ENCODE data around the gene RPUSD4. TPM values are rescaled to one million over a fixed set of nuclear protein-coding genes. Genes with fewer than 3 reads are reported as not detected.

RPUSD4 gene
- total and polyA plus RNA-seq, 2 donors (not counting 1 experiment from before 2014, with no cell fraction given): 24.5 to 50.4 TPM

DNA sequence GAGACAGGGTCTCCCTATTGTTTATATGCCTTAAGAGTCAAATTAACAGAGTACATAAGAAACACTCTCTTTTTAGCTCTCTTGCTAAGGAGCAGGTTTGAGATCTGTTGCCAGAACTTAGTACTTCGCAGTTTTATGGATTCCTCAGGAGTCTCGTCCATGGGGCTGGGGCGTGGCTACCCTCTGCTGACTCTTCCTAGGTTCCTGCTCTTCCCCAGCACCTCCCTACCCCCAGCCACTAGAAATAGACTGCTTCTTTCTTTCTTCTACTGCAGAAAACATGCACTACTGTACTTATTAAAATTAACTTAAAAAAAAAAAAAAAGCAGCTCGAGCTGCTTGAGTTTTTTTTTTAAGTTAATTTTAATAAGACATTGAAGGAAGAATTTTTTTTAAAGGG lies 8.1 kb upstream of the RPUSD4 start:
- no peak for DNase-seq
- CTCF ChIA-PET: interaction anchor here (0.7 to 1.5 kb wide), 2 partner anchors 91 to 93 kb away, joined by 3 read pairs; no protein-coding TSS in a partner anchor
- Histone ChIP-seq H3K36me3 (replicated peaks in 1 of 2; ENCODE audit: control extremely low read depth in 1 of 2, control insufficient read depth in 1 of 2, extremely low read depth in 1 of 2, insufficient read depth in 2 of 2, low read length in 1 of 2) (peaks cover 0 to 2% of the 10 kb centered on the region in 2 experiments), H3K27me3 (replicated peaks in 1 of 4; ENCODE audit: control extremely low read depth in 1 of 4, control insufficient read depth in 3 of 4, insufficient read depth in 4 of 4, low read length in 3 of 4) (no peaks in the 10 kb centered on the region), H3K4me3 (ENCODE audit: control extremely low read depth in 1 of 5, extremely low read depth in 1 of 5, insufficient read depth in 1 of 5, low read depth in 2 of 5, low read length in 4 of 5) (no peak overlapping the region), H3K9ac (ENCODE audit: low read length) (no peak overlapping the region), H3K9me3 (ENCODE audit: control extremely low read depth in 1 of 3, control insufficient read depth in 2 of 3, insufficient read depth in 1 of 3, low read length in 2 of 3) (no peaks in the 10 kb centered on the region), H4K20me1 (ENCODE audit: control insufficient read depth, insufficient read depth, low read length, poor library complexity, severe bottlenecking) (peaks cover 8% of the 10 kb centered on the region), H2AFZ (ENCODE audit: insufficient read depth, low read depth, low read length, poor library complexity, severe bottlenecking) (no peak overlapping the region), H3K4me2 (replicated peaks; ENCODE audit: low read depth, low read length, poor library complexity, severe bottlenecking) (no peak overlapping the region), H3K4me1 (ENCODE audit: control insufficient read depth in 2 of 2, insufficient read depth in 2 of 2, low read length in 2 of 2) (peaks cover 11 to 14% of the 10 kb centered on the region in 2 donors), H3K27ac (ENCODE audit: low read length in 2 of 2) (no peak overlapping the region), H3K79me2 (ENCODE audit: control insufficient read depth, insufficient read depth, low read length) (peaks cover 77% of the 10 kb centered on the region)
- intact Hi-C loops (cut with micrococcal nuclease): no loop called here
- POLR2A ChIA-PET: no interaction called here
- no peak for TF ChIP-seq EZH2 (IDR thresholded peaks at IDR 0.05; ENCODE audit: borderline replicate concordance, insufficient read depth, low read depth, low read length, poor library complexity, severe bottlenecking)
- TF ChIP-seq, protein P1, sequence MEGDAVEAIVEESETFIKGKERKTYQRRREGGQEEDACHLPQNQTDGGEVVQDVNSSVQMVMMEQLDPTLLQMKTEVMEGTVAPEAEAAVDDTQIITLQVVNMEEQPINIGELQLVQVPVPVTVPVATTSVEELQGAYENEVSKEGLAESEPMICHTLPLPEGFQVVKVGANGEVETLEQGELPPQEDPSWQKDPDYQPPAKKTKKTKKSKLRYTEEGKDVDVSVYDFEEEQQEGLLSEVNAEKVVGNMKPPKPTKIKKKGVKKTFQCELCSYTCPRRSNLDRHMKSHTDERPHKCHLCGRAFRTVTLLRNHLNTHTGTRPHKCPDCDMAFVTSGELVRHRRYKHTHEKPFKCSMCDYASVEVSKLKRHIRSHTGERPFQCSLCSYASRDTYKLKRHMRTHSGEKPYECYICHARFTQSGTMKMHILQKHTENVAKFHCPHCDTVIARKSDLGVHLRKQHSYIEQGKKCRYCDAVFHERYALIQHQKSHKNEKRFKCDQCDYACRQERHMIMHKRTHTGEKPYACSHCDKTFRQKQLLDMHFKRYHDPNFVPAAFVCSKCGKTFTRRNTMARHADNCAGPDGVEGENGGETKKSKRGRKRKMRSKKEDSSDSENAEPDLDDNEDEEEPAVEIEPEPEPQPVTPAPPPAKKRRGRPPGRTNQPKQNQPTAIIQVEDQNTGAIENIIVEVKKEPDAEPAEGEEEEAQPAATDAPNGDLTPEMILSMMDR (IDR thresholded peaks at IDR 0.05): no peak
- no peak for ATAC-seq (ENCODE audit: low read depth)
- Mint-ChIP-seq H3K9me3 (ENCODE audit: insufficient read depth) (no peaks in the 10 kb centered on the region), H3K4me3 (no peak overlapping the region), H3K27ac (no peak overlapping the region), H3K27me3 (no peaks in the 10 kb centered on the region), H3K4me1 (peaks cover 16% of the 10 kb centered on the region)
- WGBS (ENCODE audit: insufficient coverage): 92% methylated on average over 3 of the region's 4 CpGs

DNA sequence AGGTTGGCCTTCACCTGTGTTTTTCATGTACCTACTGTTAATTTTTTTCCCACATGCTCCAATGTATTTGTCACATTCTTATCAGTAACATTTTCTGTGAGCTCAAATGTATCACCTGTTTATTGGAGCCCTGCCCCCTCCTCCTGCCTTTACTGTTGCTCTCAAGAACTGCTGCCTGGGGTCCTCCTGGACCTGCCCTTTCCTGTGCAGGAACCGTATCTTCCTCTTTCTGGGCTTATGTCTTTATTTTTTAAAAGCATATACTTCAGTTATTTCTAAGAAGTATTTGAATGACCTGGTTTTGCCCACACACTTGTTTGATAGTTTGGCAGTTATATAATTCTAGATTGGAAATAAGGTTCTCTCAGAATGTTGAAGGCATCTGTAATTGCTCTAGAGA lies 6.0 kb upstream of the RPUSD4 start:
- no peak overlapping the region for H3K9ac ChIP-seq (ENCODE audit: low read length)
- peaks cover 84% of the 10 kb centered on the region for H3K79me2 ChIP-seq (ENCODE audit: control insufficient read depth, insufficient read depth, low read length)
- peaks cover 0 to 2% of the 10 kb centered on the region in 2 experiments for H3K36me3 ChIP-seq (replicated peaks in 1 of 2; ENCODE audit: control extremely low read depth in 1 of 2, control insufficient read depth in 1 of 2, extremely low read depth in 1 of 2, insufficient read depth in 2 of 2, low read length in 1 of 2)
- H3K27me3 Mint-ChIP-seq: no peaks in the 10 kb centered on the region
- no CpG with 5 or more reads among the region's 1 CpG for WGBS (ENCODE audit: insufficient coverage)
- H3K9me3 Mint-ChIP-seq (ENCODE audit: insufficient read depth): no peaks in the 10 kb centered on the region
- no peak overlapping the region for H2AFZ ChIP-seq (ENCODE audit: insufficient read depth, low read depth, low read length, poor library complexity, severe bottlenecking)
- H3K4me2 ChIP-seq (replicated peaks; ENCODE audit: low read depth, low read length, poor library complexity, severe bottlenecking): peak overlapping the region; percentile 35
- H4K20me1 ChIP-seq (ENCODE audit: control insufficient read depth, insufficient read depth, low read length, poor library complexity, severe bottlenecking): peaks cover 8% of the 10 kb centered on the region
- TF ChIP-seq, protein P1 (IDR thresholded peaks at IDR 0.05): no peak
- no peak for TF ChIP-seq EZH2 (IDR thresholded peaks at IDR 0.05; ENCODE audit: borderline replicate concordance, insufficient read depth, low read depth, low read length, poor library complexity, severe bottlenecking)
- CTCF ChIA-PET: no interaction called here
- ATAC-seq (ENCODE audit: low read depth) (no peak), DNase-seq (no peak)
- intact Hi-C loops (cut with micrococcal nuclease): no loop called here
- H3K9me3 ChIP-seq (ENCODE audit: control extremely low read depth in 1 of 3, control insufficient read depth in 2 of 3, insufficient read depth in 1 of 3, low read length in 2 of 3): no peaks in the 10 kb centered on the region
- no peak overlapping the region for H3K4me3 Mint-ChIP-seq
- H3K27ac Mint-ChIP-seq: no peak overlapping the region
- peaks cover 23% of the 10 kb centered on the region for H3K4me1 Mint-ChIP-seq
- POLR2A ChIA-PET: no interaction called here
- H3K27ac ChIP-seq (ENCODE audit: low read length in 2 of 2): no peak overlapping the region
- H3K4me1 ChIP-seq (ENCODE audit: control insufficient read depth in 2 of 2, insufficient read depth in 2 of 2, low read length in 2 of 2): peaks cover 16 to 17% of the 10 kb centered on the region in 2 donors
- H3K4me3 ChIP-seq (ENCODE audit: control extremely low read depth in 1 of 5, extremely low read depth in 1 of 5, insufficient read depth in 1 of 5, low read depth in 2 of 5, low read length in 4 of 5): no peak overlapping the region
- H3K27me3 ChIP-seq (replicated peaks in 1 of 4; ENCODE audit: control extremely low read depth in 1 of 4, control insufficient read depth in 3 of 4, insufficient read depth in 4 of 4, low read length in 3 of 4): no peaks in the 10 kb centered on the region

Measured in B cell (primary cell).